Hepatocyte (in vitro differentiated cells): ENCODE data around the gene ZNF593.

Experiments
- CTCF ChIP-seq: fragments of 200-600 bp; sonication (generic); IDR thresholded peaks from 2 replicates; pipeline ENCODE4 v1.5.1; 2016; ENCODE audit warnings: antibody characterized with exemption, mild to moderate bottlenecking; ENCODE audit not compliant: poor library complexity
- EZH2 ChIP-seq: fragments of 200-600 bp; sonication (generic); IDR thresholded peaks from 2 replicates; pipeline ENCODE4 v1.6.1; 2016; ENCODE audit warnings: antibody characterized with exemption, mild to moderate bottlenecking, borderline replicate concordance
- EZH2phosphoT487 ChIP-seq: fragments of 200-600 bp; sonication (generic); IDR thresholded peaks from one replicate; pipeline ENCODE4 v1.6.1; 2018; ENCODE audit warnings: antibody characterized with exemption, mild to moderate bottlenecking, low read depth, moderate library complexity; ENCODE audit not compliant: unreplicated experiment, severe bottlenecking

- TF ChIP-seq CTCF: no peak
- no peak for TF ChIP-seq EZH2phosphoT487
- no peak for TF ChIP-seq EZH2
These were observed 30.7 kb downstream of the ZNF593 start for GRCh38 chr1:26200413-26200812.
